ENCODE results near the gene PLPPR3.
"Not testable (repeated sequence)": the region's sequence is repeated elsewhere in the genome, so short reads cannot be mapped to it uniquely, and the experiment has no call there.

- not testable (repeated sequence) for TF ChIP-seq POLR2A, CTCF (IDR thresholded peaks at IDR 0.05)
These were observed 1.5 kb downstream of the PLPPR3 start for GRCh38 chr19:820212-820611.

All from esophagus squamous epithelium (tissue), 4 donors.